Breast epithelium (tissue), 3 donors: ENCODE results near the gene STRIT1.

Source experiments
- POLR2A ChIP-seq: fragments of 450-650 bp; IDR thresholded peaks from one replicate; pipeline ENCODE4 v1.6.1; 2016; ENCODE audit warnings: antibody characterized with exemption, mild to moderate bottlenecking, moderate library complexity
- TF ChIP-seq, protein P1 (sequence below), 3 donors: fragments of 450-650 bp; IDR thresholded peaks; one replicate each; pipeline ENCODE4 v1.5.1; 2016 to 2017; ENCODE audit warnings: antibody characterized with exemption in 3 of 3, mild to moderate bottlenecking in 3 of 3, moderate library complexity in 3 of 3

GRCh38 chr3:155326244-155326643, 32.8 kb upstream of the STRIT1 start:
- TF ChIP-seq, protein P1, sequence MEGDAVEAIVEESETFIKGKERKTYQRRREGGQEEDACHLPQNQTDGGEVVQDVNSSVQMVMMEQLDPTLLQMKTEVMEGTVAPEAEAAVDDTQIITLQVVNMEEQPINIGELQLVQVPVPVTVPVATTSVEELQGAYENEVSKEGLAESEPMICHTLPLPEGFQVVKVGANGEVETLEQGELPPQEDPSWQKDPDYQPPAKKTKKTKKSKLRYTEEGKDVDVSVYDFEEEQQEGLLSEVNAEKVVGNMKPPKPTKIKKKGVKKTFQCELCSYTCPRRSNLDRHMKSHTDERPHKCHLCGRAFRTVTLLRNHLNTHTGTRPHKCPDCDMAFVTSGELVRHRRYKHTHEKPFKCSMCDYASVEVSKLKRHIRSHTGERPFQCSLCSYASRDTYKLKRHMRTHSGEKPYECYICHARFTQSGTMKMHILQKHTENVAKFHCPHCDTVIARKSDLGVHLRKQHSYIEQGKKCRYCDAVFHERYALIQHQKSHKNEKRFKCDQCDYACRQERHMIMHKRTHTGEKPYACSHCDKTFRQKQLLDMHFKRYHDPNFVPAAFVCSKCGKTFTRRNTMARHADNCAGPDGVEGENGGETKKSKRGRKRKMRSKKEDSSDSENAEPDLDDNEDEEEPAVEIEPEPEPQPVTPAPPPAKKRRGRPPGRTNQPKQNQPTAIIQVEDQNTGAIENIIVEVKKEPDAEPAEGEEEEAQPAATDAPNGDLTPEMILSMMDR (IDR thresholded peaks at IDR 0.05) = no peak
- no peak for TF ChIP-seq POLR2A
